ENCODE data around the gene FAF2.

GRCh38 chr5:176534640-176535039, 86.5 kb downstream of the FAF2 start:
- TF ChIP-seq POLR2A (IDR thresholded peaks at IDR 0.05; ENCODE audit: low read depth, low read length) (0 out of 2 replicates have a peak, but pooled peaks have one; percentile 10), SIX5 (IDR thresholded peaks at IDR 0.05; ENCODE audit: low read depth, low read length, severe bottlenecking) (no peak), CTCF (IDR thresholded peaks at IDR 0.05 in 2 of 3, conservative IDR thresholded peaks at IDR 0.05 in 1 of 3; ENCODE audit: control insufficient read depth in 2 of 3, extremely low read depth in 1 of 3, insufficient read depth in 1 of 3, low read depth in 3 of 3, low read length in 3 of 3) (no peak), GABPA (IDR thresholded peaks at IDR 0.05; ENCODE audit: low read depth) (no peak), EZH2 (IDR thresholded peaks at IDR 0.05; ENCODE audit: borderline replicate concordance, control insufficient read depth, low read depth, low read length) (no peak), SMAD5 (IDR thresholded peaks at IDR 0.05; ENCODE audit: low read depth) (no peak), RELA (IDR thresholded peaks at IDR 0.05; ENCODE audit: borderline replicate concordance, partially characterized antibody) (no peak), STAT1 (conservative IDR thresholded peaks at IDR 0.05) (no peak), SIN3A (IDR thresholded peaks at IDR 0.05; ENCODE audit: low read depth, low read length) (no peak), TCF7 (IDR thresholded peaks at IDR 0.05; ENCODE audit: borderline replicate concordance) (no peak), ZNF687 (IDR thresholded peaks at IDR 0.05) (no peak), BCL11A (IDR thresholded peaks at IDR 0.05; ENCODE audit: low read depth, low read length) (no peak), EP300 (IDR thresholded peaks at IDR 0.05; ENCODE audit: borderline replicate concordance in 1 of 2, control insufficient read depth in 1 of 2, low read depth in 2 of 2, low read length in 2 of 2) (no peak)

All from GM12878 (cell line).